B cell (primary cell): ENCODE results near the gene ARHGEF26. TPM values are rescaled to one million over a fixed set of nuclear protein-coding genes. Genes with fewer than 3 reads are reported as not detected.

Source experiments
- ATAC-seq: fragments of 200-7000 bp; cut with Tn5 transposase; one replicate; pipeline ENCODE4 v1.10.0; 2021; ENCODE audit warnings: low read depth, mild to moderate bottlenecking, moderate number of reproducible peaks, moderate library complexity
- CTCF ChIA-PET: fragments of 350-600 bp; sonication (Branson Sonifier 250); formaldehyde crosslinking; loops from one replicate; lab custom pipeline; 2021; ENCODE audit warnings: antibody characterized with exemption, inconsistent platforms; lab: Charles Lee
- POLR2A ChIA-PET: fragments of 350-600 bp; sonication (Branson Sonifier 250); formaldehyde crosslinking; loops from one replicate; lab custom pipeline; 2021; ENCODE audit warnings: antibody characterized with exemption; lab: Charles Lee
- DNase-seq: peaks from one replicate; pipeline ENCODE4 v3.0.0; 2013
- H2AFZ ChIP-seq: 2 replicates; pipeline ENCODE4 v1.6.1; 2012; ENCODE audit warnings: mild to moderate bottlenecking, low read depth, low read length; ENCODE audit not compliant: insufficient read depth, poor library complexity, severe bottlenecking
- H3K27ac ChIP-seq, 2 donors: 1 replicate in 1 of 2; 2 replicates in 1 of 2; pipeline ENCODE4 v1.5.1; 2012 to 2013; ENCODE audit warnings: low read length in 2 of 2, mild to moderate bottlenecking in 2 of 2, moderate library complexity in 1 of 2
- H3K27me3 ChIP-seq, 4 experiments: fragments of 200-600 bp in 1 of 4; sonication (generic) in 1 of 4; replicated peaks in 1 of 4; 1 replicate in 2 of 4; 2 replicates in 2 of 4; pipeline versions ENCODE4 v1.6.1 to v1.7.0; 2013 to 2016; ENCODE audit warnings: low read length in 3 of 4, mild to moderate bottlenecking in 2 of 4, mixed read lengths in 1 of 4, moderate library complexity in 1 of 4; ENCODE audit not compliant: insufficient read depth in 4 of 4, control insufficient read depth in 3 of 4; ENCODE audit errors: control extremely low read depth in 1 of 4
- H3K36me3 ChIP-seq, 2 experiments: replicated peaks in 1 of 2; 1 replicate in 1 of 2; 2 replicates in 1 of 2; pipeline versions ENCODE4 v1.6.1 to v1.7.1; 2013; ENCODE audit warnings: low read length in 1 of 2; ENCODE audit not compliant: insufficient read depth in 2 of 2, control insufficient read depth in 1 of 2; ENCODE audit errors: control extremely low read depth in 1 of 2, extremely low read depth in 1 of 2
- H3K4me1 ChIP-seq, 2 donors: fragments of 200-600 bp in 1 of 2; sonication (generic) in 1 of 2; 1 replicate in 1 of 2; 2 replicates in 1 of 2; pipeline versions ENCODE4 v1.5.1 to v1.6.1; 2013 to 2017; ENCODE audit warnings: low read length in 2 of 2; ENCODE audit not compliant: control insufficient read depth in 2 of 2, insufficient read depth in 2 of 2
- H3K4me2 ChIP-seq: replicated peaks from 2 replicates; pipeline ENCODE3; 2012; ENCODE audit warnings: mild to moderate bottlenecking, low read depth, low read length; ENCODE audit not compliant: poor library complexity, severe bottlenecking
- H3K4me3 ChIP-seq, 5 experiments: fragments of 200-600 bp in 1 of 5; sonication (generic) in 1 of 5; 1 replicate in 3 of 5; 2 replicates in 2 of 5; pipeline versions ENCODE4 v1.5.1 to v1.7.0; 2011 to 2016; ENCODE audit warnings: low read length in 4 of 5, mild to moderate bottlenecking in 4 of 5, low read depth in 2 of 5, control low read depth in 1 of 5, moderate library complexity in 1 of 5; ENCODE audit not compliant: insufficient read depth in 1 of 5; ENCODE audit errors: control extremely low read depth in 1 of 5, extremely low read depth in 1 of 5
- H3K79me2 ChIP-seq: fragments of 200-600 bp; sonication (generic); one replicate; pipeline ENCODE4 v1.6.0; 2016; ENCODE audit warnings: low read length; ENCODE audit not compliant: control insufficient read depth, insufficient read depth
- H3K9ac ChIP-seq: fragments of 200-600 bp; sonication (generic); 2 replicates; pipeline ENCODE4 v1.6.1; 2017; ENCODE audit warnings: mild to moderate bottlenecking, low read length, moderate library complexity
- H3K9me3 ChIP-seq, 3 donors: one replicate each; pipeline versions ENCODE4 v1.6.1 to v1.7.1; 2013; ENCODE audit warnings: low read length in 2 of 3; ENCODE audit not compliant: control insufficient read depth in 2 of 3, insufficient read depth in 1 of 3; ENCODE audit errors: control extremely low read depth in 1 of 3
- H4K20me1 ChIP-seq: 2 replicates; pipeline ENCODE4 v1.6.0; 2012; ENCODE audit warnings: mild to moderate bottlenecking, low read length; ENCODE audit not compliant: insufficient read depth, control insufficient read depth, poor library complexity, severe bottlenecking
- H3K27ac Mint-ChIP-seq: one replicate; pipeline ENCODE4 v1.8.0; 2021; ENCODE audit warnings: mixed read lengths
- H3K27me3 Mint-ChIP-seq: one replicate; pipeline ENCODE4 v1.8.0; 2021; ENCODE audit warnings: mixed read lengths
- H3K4me1 Mint-ChIP-seq: one replicate; pipeline ENCODE4 v1.8.0; 2021; ENCODE audit warnings: mixed read lengths
- H3K4me3 Mint-ChIP-seq: one replicate; pipeline ENCODE4 v1.8.0; 2021; ENCODE audit warnings: mixed read lengths
- H3K9me3 Mint-ChIP-seq: one replicate; pipeline ENCODE4 v1.8.0; 2022; ENCODE audit warnings: mixed read lengths; ENCODE audit not compliant: insufficient read depth
- CTCF ChIP-seq: fragments of 200-600 bp; IDR thresholded peaks from one replicate; pipeline ENCODE4 v1.8.0; 2022; ENCODE audit warnings: antibody characterized with exemption, mild to moderate bottlenecking
- EZH2 ChIP-seq: IDR thresholded peaks from 2 replicates; pipeline ENCODE4 v1.6.1; 2012; ENCODE audit warnings: borderline replicate concordance, low read depth, mild to moderate bottlenecking, moderate library complexity, low read length; ENCODE audit not compliant: insufficient read depth, poor library complexity, severe bottlenecking
- WGBS: methylation state at CpG from one replicate; pipeline ENCODE4 v1.1.5; 2013; ENCODE audit warnings: missing lambda C conversion rate; ENCODE audit not compliant: insufficient coverage; 5-methylcytosine and 5-hydroxymethylcytosine counted together
- intact Hi-C: fragments of 100-400 bp; cut with micrococcal nuclease; formaldehyde crosslinking; loops from one replicate; pipeline ENCODE4 v1.10.0; 2022
- polyA plus RNA-seq: library from polyadenylated mRNA; depleted of rRNA; stranded (reverse); fragments of >200 nt; gene quantifications from 2 replicates; pipeline ENCODE4 v1.2.3, GENCODE V29; 2012
- total RNA-seq, 2 donors: library from RNA; stranded (reverse); fragments of 120-200 nt in 1 of 2; gene quantifications; 1 replicate in 1 of 2; 2 replicates in 1 of 2; pipeline versions ENCODE4 v1.2.3 to v1.2.4, GENCODE V29; 2013 to 2022

The ARHGEF26 gene
- total and polyA plus RNA-seq, 2 donors (not counting 1 experiment from before 2014, with no cell fraction given), result not detected

- Histone ChIP-seq H3K27me3 (no peaks in the 10 kb centered on the region), H3K9ac (no peak overlapping the region), H3K4me2 (no peak overlapping the region), H3K4me1 (no peaks in the 10 kb centered on the region), H3K4me3 (no peak overlapping the region), H4K20me1 (no peaks in the 10 kb centered on the region), H3K36me3 (no peaks in the 10 kb centered on the region), H3K27ac (no peak overlapping the region), H3K9me3 (no peaks in the 10 kb centered on the region), H3K79me2 (no peaks in the 10 kb centered on the region), H2AFZ (no peak overlapping the region)
- Mint-ChIP-seq H3K27me3 (peaks cover 8% of the 10 kb centered on the region), H3K4me3 (no peak overlapping the region), H3K9me3 (no peaks in the 10 kb centered on the region), H3K27ac (no peak overlapping the region), H3K4me1 (no peaks in the 10 kb centered on the region)
- WGBS, result 75% methylated on average over 1 of the region's 4 CpGs
- POLR2A ChIA-PET, result no interaction called here
- DNase-seq (no peak), ATAC-seq (no peak)
- intact Hi-C loops, result no loop called here
- CTCF ChIA-PET, result interaction anchor here (0.6 kb wide), 1 partner anchor 1203 kb away, joined by 3 read pairs; no protein-coding TSS in a partner anchor
- TF ChIP-seq CTCF (no peak), EZH2 (no peak)
Observed at GRCh38 chr3:154242766-154243165, 121.6 kb downstream of the ARHGEF26 start.

GRCh38 chr3:154243353-154243752, 122.2 kb downstream of the ARHGEF26 start:
- no peak overlapping the region for H3K4me3 Mint-ChIP-seq
- H2AFZ ChIP-seq, result no peak overlapping the region
- no peaks in the 10 kb centered on the region for H3K4me1 Mint-ChIP-seq
- H3K27me3 ChIP-seq, result no peaks in the 10 kb centered on the region
- no peak for ATAC-seq
- H3K4me2 ChIP-seq, result no peak overlapping the region
- CTCF ChIA-PET, result no interaction called here
- H3K27ac Mint-ChIP-seq, result no peak overlapping the region
- no peak overlapping the region for H3K9ac ChIP-seq
- intact Hi-C loops, result no loop called here
- no peaks in the 10 kb centered on the region for H3K9me3 ChIP-seq
- 93% methylated on average over 2 of the region's 2 CpGs for WGBS
- POLR2A ChIA-PET, result no interaction called here
- H3K79me2 ChIP-seq, result no peaks in the 10 kb centered on the region
- no peak overlapping the region for H3K27ac ChIP-seq
- TF ChIP-seq EZH2 (no peak), CTCF (no peak)
- H3K4me3 ChIP-seq, result no peak overlapping the region
- no peak for DNase-seq
- H4K20me1 ChIP-seq, result no peaks in the 10 kb centered on the region
- H3K4me1 ChIP-seq, result no peaks in the 10 kb centered on the region
- no peaks in the 10 kb centered on the region for H3K9me3 Mint-ChIP-seq
- peaks cover 8% of the 10 kb centered on the region for H3K27me3 Mint-ChIP-seq
- H3K36me3 ChIP-seq, result peaks cover 0 to 2% of the 10 kb centered on the region in 2 experiments
